Measurements from ENCODE around the gene HOATZ.

- TF ChIP-seq CTCF (IDR thresholded peaks at IDR 0.05) (no peak), POLR2A (IDR thresholded peaks at IDR 0.05) (no peak), POLR2AphosphoS5 (IDR thresholded peaks at IDR 0.05; ENCODE audit: insufficient read depth in 1 of 2, low read depth in 1 of 2) (no peak)
Observed at GRCh38 chr11:111574373-111575225, 60.0 kb downstream of the HOATZ start.

Data from vagina (tissue), 2 donors.